OCI-LY7 (cell line): Measurements from ENCODE around the gene PIMREG. TPM values are rescaled to one million over a fixed set of nuclear protein-coding genes. Genes with fewer than 3 reads are reported as not detected.

Experiments
- BruUV-seq: library from RNA; stranded (reverse); fragments of 400-500 nt; replicated peaks from 2 replicates; lab custom pipeline; 2021; lab: Mats Ljungman, UMichigan
- CTCF ChIA-PET: fragments of 300-600 bp; sonication (Branson Sonifier 250); formaldehyde crosslinking; loops from one replicate; lab custom pipeline; 2022; ENCODE audit warnings: antibody characterized with exemption; ENCODE audit not compliant: unreplicated experiment; lab: Charles Lee
- POLR2A ChIA-PET: fragments of 300-600 bp; sonication (Branson Sonifier 250); formaldehyde crosslinking; loops from one replicate; lab custom pipeline; 2022; ENCODE audit warnings: antibody characterized with exemption; lab: Charles Lee
- DNase-seq: peaks from one replicate; pipeline ENCODE4 v3.0.0-alpha.2; 2015; ENCODE audit warnings: low spot score
- H2AFZ ChIP-seq: fragments of 200-600 bp; sonication (generic), shearing (Covaris generic); 2 replicates; pipeline ENCODE4 v1.6.1; 2014; ENCODE audit warnings: mild to moderate bottlenecking, antibody characterized with exemption, low read length, moderate library complexity
- H3K27ac ChIP-seq: fragments of 200-600 bp; sonication (generic); 2 replicates; pipeline ENCODE4 v1.5.1; 2014; ENCODE audit warnings: mixed run types, low read depth, mild to moderate bottlenecking, moderate library complexity, low read length, inconsistent platforms; ENCODE audit not compliant: poor library complexity, severe bottlenecking
- H3K36me3 ChIP-seq: fragments of 200-600 bp; sonication (generic); 2 replicates; pipeline ENCODE4 v1.6.1; 2014; ENCODE audit warnings: mild to moderate bottlenecking, antibody characterized with exemption, low read length, moderate library complexity, mixed read lengths; ENCODE audit not compliant: insufficient read depth
- H3K4me1 ChIP-seq: fragments of 200-600 bp; sonication (generic); 2 replicates; pipeline ENCODE4 v1.5.1; 2014; ENCODE audit warnings: mild to moderate bottlenecking, low read length; ENCODE audit not compliant: insufficient read depth, poor library complexity, severe bottlenecking
- H3K4me2 ChIP-seq: fragments of 200-600 bp; sonication (generic); 2 replicates; pipeline ENCODE4 v1.6.1; 2014; ENCODE audit warnings: mild to moderate bottlenecking, low read length
- H3K4me3 ChIP-seq: fragments of 200-600 bp; sonication (generic); 2 replicates; pipeline ENCODE4 v1.5.1; 2014; ENCODE audit warnings: mild to moderate bottlenecking, low read depth, low read length; ENCODE audit not compliant: poor library complexity, severe bottlenecking
- H3K79me2 ChIP-seq: fragments of 200-600 bp; sonication (generic); 2 replicates; pipeline ENCODE4 v1.6.1; 2016; ENCODE audit warnings: low read depth, mild to moderate bottlenecking, low read length, moderate library complexity, mixed read lengths; ENCODE audit not compliant: insufficient read depth
- H3K9me2 ChIP-seq: fragments of 200-600 bp; sonication (generic); 2 replicates; pipeline ENCODE4 v1.6.1; 2016; ENCODE audit warnings: mild to moderate bottlenecking, low read length, mixed read lengths; ENCODE audit not compliant: insufficient read depth
- H3K9me3 ChIP-seq: fragments of 200-600 bp; sonication (generic); 2 replicates; pipeline ENCODE4 v1.6.1; 2014; ENCODE audit warnings: mild to moderate bottlenecking, mixed run types, low read length, mixed read lengths
- H4K20me1 ChIP-seq: fragments of 200-600 bp; sonication (generic); 2 replicates; pipeline ENCODE4 v1.6.1; 2014; ENCODE audit warnings: mild to moderate bottlenecking, antibody characterized with exemption, low read length, moderate library complexity, mixed read lengths; ENCODE audit not compliant: insufficient read depth
- EZH2phosphoT487 ChIP-seq: fragments of 200-600 bp; sonication (generic); IDR thresholded peaks from 2 replicates; pipeline ENCODE4 v1.6.1; 2018; ENCODE audit warnings: low read depth, borderline replicate concordance, mild to moderate bottlenecking, mixed run types, antibody characterized with exemption, low read length, moderate library complexity, mixed read lengths
- intact Hi-C: fragments of 100-400 bp; cut with micrococcal nuclease; formaldehyde crosslinking; loops from one replicate; pipeline ENCODE4 v1.10.0; 2022; ENCODE audit not compliant: unreplicated experiment
- total RNA-seq, 2 experiments: library from RNA; depleted of rRNA in 1 of 2; stranded (reverse); fragments of >200 nt in 1 of 2; shearing (Covaris generic) in 1 of 2; gene quantifications; 2 replicates each; pipeline ENCODE4 v1.2.3, GENCODE V29; 2014 to 2022
- TF ChIP-seq, protein P1 (sequence below): fragments of 200-600 bp; sonication (generic); conservative IDR thresholded peaks from 2 replicates; pipeline ENCODE4 v1.5.1; 2014; ENCODE audit warnings: mild to moderate bottlenecking, antibody characterized with exemption, low read length, moderate library complexity, mixed read lengths

The PIMREG gene
- total RNA-seq, 2 experiments from 2014 or later, result 22.7 to 39.4 TPM

DNA sequence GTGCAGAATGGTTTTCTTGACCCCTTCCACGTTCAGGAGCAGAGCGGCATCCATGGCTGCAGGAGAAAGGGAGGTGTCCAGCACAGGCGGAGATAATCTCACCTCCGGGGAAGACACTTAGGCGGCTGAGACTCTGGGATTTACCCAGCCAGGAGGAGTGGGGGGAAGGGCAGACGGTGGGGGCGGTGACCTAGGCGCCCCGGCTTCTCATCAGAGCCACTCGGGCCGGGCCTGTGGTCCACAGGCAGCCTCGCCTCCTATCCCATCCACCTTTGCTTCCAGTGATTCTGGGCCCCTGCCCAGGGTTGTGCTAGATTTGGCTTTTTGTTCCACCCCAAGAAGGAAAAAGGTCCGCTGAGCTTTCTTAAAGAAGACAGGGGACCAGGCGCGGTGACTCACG is 9.2 kb upstream of the PIMREG start, which contains the start of gene AIPL1:
TSS of gene AIPL1 (minus strand) at position 71 of the 400 bp plus-strand sequence. CDS start at position 54, 17 bp downstream.
- Histone ChIP-seq H3K9me3 (no peaks in the 10 kb centered on the region; the same call in 1 of the 2 replicates), H3K4me1 (peaks cover 15% of the 10 kb centered on the region), H2AFZ (no peak within 1 kb of the TSS), H3K4me3 (no peak within 1 kb of the TSS), H3K36me3 (no peaks in the 10 kb centered on the region), H3K4me2 (no peak within 1 kb of the TSS), H3K9me2 (no peaks in the 10 kb centered on the region), H4K20me1 (no peaks in the 10 kb centered on the region), H3K79me2 (no peaks in the 10 kb centered on the region), H3K27ac (no peak within 1 kb of the TSS)
- no TSS peak for BruUV-seq
- CTCF ChIA-PET, result no interaction called here
- no peak for TF ChIP-seq EZH2phosphoT487
- TF ChIP-seq, protein P1, sequence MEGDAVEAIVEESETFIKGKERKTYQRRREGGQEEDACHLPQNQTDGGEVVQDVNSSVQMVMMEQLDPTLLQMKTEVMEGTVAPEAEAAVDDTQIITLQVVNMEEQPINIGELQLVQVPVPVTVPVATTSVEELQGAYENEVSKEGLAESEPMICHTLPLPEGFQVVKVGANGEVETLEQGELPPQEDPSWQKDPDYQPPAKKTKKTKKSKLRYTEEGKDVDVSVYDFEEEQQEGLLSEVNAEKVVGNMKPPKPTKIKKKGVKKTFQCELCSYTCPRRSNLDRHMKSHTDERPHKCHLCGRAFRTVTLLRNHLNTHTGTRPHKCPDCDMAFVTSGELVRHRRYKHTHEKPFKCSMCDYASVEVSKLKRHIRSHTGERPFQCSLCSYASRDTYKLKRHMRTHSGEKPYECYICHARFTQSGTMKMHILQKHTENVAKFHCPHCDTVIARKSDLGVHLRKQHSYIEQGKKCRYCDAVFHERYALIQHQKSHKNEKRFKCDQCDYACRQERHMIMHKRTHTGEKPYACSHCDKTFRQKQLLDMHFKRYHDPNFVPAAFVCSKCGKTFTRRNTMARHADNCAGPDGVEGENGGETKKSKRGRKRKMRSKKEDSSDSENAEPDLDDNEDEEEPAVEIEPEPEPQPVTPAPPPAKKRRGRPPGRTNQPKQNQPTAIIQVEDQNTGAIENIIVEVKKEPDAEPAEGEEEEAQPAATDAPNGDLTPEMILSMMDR, result no peak
- POLR2A ChIA-PET, result no interaction called here
- intact Hi-C loops, result loop anchor here (5.0 kb wide), 1 partner anchor 848 kb away; no protein-coding TSS in a partner anchor
- DNase-seq, result no peak

DNA sequence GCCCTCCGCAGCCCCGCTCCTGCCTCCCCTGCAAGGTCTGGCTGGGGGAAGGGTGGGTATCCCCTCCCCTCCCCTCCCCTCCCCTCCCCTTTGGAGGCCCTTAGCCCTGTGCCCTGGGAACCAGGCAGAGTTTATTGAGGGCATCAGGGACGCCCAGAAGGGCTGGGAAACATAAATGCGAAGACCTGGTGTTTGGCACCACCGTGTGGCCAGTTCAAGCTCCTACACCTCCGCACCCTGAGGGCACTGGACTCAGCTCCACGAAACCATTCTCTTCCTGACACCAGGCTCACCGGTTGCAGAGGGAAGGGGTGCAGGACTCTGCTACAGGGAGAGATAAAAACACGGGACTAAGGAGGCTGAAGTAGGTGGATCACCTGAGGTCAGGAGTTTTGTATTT is 8.3 kb upstream of the PIMREG start:
- DNase-seq, result peak; percentile 71
- Histone ChIP-seq H3K4me3 (no peak overlapping the region), H4K20me1 (no peaks in the 10 kb centered on the region), H3K4me2 (no peak overlapping the region), H3K9me3 (no peaks in the 10 kb centered on the region; the same call in 1 of the 2 replicates), H2AFZ (no peak overlapping the region), H3K9me2 (no peaks in the 10 kb centered on the region), H3K27ac (no peak overlapping the region), H3K79me2 (no peaks in the 10 kb centered on the region), H3K4me1 (peaks cover 15% of the 10 kb centered on the region), H3K36me3 (no peaks in the 10 kb centered on the region)
- ChIA-PET POLR2A (interaction anchor here (0.7 kb wide), 2 partner anchors 10 to 1029 kb away, joined by 3 to 4 read pairs; no protein-coding TSS in a partner anchor), CTCF (interaction anchor here (0.7 kb wide), 1 partner anchor 8 kb away, joined by 3 read pairs; no protein-coding TSS in a partner anchor)
- intact Hi-C loops, result loop anchor here (5.0 kb wide), 1 partner anchor 849 kb away; no protein-coding TSS in a partner anchor
- no peak for TF ChIP-seq EZH2phosphoT487
- TF ChIP-seq, protein P1, result peak; percentile 83
- no TSS peak for BruUV-seq

DNA sequence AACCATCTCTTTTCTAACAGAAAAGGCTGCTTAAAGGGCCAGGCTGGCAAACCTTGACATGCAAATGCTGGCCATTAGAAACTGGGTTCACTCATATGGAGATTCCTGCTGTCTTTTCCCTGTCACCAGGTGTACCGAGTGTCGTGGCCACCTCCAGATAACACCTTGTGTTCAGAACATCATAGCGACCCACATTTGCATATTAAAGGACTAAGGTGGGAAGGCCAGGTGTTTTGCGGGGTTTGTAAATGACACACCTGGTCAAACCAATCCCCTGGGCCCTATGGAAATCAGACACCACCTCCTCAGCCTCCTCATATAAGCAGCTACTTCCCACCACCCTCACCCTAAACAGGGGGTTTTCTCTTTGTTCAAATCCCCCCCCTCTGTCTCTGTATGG is 6.8 kb upstream of the PIMREG start:
- Histone ChIP-seq H3K79me2 (no peaks in the 10 kb centered on the region), H3K36me3 (no peaks in the 10 kb centered on the region), H3K4me3 (no peak overlapping the region), H3K27ac (no peak overlapping the region), H3K4me1 (peaks cover 15% of the 10 kb centered on the region), H3K9me3 (no peaks in the 10 kb centered on the region), H2AFZ (peak overlapping the region; percentile 32; the same call in 1 of the 2 replicates), H4K20me1 (no peaks in the 10 kb centered on the region), H3K4me2 (peak overlapping the region; percentile 54), H3K9me2 (no peaks in the 10 kb centered on the region)
- POLR2A ChIA-PET, result no interaction called here
- DNase-seq, result no peak
- CTCF ChIA-PET, result no interaction called here
- TF ChIP-seq, protein P1, result no peak
- no peak for TF ChIP-seq EZH2phosphoT487
- BruUV-seq, result no TSS peak
- intact Hi-C loops, result loop anchor here (5.0 kb wide), 1 partner anchor 850 kb away; no protein-coding TSS in a partner anchor
